NB4 (cell line): Measurements from ENCODE around the gene POP4.
A peak's percentile ranks its signal among the peaks of the same experiment; 100 is the strongest.

Experiments used
- DNase-seq: peaks from one replicate; pipeline ENCODE4 v3.0.0; 2010; ENCODE audit warnings: low read depth
- H3K4me3 ChIP-seq: one replicate; pipeline ENCODE4 v1.5.1; 2011; ENCODE audit warnings: mild to moderate bottlenecking, low read depth, low read length, moderate library complexity
- MYC ChIP-seq: IDR thresholded peaks from 2 replicates; pipeline ENCODE4 v1.6.1; 2011; ENCODE audit warnings: low read depth, low read length
- POLR2A ChIP-seq: IDR thresholded peaks from 2 replicates; pipeline ENCODE4 v1.6.1; 2011; ENCODE audit warnings: mild to moderate bottlenecking; ENCODE audit not compliant: insufficient read length; ENCODE audit errors: extremely low read depth
- TF ChIP-seq, protein P1 (sequence below): IDR thresholded peaks from one replicate; pipeline ENCODE4 v1.5.1; 2012; ENCODE audit warnings: low read depth, low read length
- TF ChIP-seq, protein P2 (sequence below): IDR thresholded peaks from 2 replicates; pipeline ENCODE4 v1.6.1; 2011; ENCODE audit warnings: low read depth, low read length

The POP4 gene

DNA sequence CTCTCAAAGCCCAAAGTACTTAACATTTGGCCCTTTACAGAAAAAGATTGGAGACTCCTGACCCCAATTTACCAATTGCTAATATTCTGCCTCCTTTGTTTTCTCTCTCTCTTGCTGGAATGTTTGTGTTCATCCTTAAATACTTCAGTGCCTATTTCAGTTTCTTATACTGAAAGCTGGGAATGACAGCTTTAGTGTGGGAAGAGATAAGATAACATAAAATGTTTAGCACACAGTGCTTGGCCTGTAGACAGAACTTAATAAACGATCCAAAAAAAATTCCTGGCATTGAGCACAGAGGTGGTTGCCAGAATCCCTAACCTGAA lies 56.2 kb downstream of the POP4 start:
- H3K4me3 ChIP-seq: no peak overlapping the region
- no peak for DNase-seq
- TF ChIP-seq, protein P1, sequence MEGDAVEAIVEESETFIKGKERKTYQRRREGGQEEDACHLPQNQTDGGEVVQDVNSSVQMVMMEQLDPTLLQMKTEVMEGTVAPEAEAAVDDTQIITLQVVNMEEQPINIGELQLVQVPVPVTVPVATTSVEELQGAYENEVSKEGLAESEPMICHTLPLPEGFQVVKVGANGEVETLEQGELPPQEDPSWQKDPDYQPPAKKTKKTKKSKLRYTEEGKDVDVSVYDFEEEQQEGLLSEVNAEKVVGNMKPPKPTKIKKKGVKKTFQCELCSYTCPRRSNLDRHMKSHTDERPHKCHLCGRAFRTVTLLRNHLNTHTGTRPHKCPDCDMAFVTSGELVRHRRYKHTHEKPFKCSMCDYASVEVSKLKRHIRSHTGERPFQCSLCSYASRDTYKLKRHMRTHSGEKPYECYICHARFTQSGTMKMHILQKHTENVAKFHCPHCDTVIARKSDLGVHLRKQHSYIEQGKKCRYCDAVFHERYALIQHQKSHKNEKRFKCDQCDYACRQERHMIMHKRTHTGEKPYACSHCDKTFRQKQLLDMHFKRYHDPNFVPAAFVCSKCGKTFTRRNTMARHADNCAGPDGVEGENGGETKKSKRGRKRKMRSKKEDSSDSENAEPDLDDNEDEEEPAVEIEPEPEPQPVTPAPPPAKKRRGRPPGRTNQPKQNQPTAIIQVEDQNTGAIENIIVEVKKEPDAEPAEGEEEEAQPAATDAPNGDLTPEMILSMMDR: no peak
- TF ChIP-seq, protein P2, sequence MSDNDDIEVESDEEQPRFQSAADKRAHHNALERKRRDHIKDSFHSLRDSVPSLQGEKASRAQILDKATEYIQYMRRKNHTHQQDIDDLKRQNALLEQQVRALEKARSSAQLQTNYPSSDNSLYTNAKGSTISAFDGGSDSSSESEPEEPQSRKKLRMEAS: no peak
- TF ChIP-seq POLR2A (no peak), MYC (no peak)

DNA sequence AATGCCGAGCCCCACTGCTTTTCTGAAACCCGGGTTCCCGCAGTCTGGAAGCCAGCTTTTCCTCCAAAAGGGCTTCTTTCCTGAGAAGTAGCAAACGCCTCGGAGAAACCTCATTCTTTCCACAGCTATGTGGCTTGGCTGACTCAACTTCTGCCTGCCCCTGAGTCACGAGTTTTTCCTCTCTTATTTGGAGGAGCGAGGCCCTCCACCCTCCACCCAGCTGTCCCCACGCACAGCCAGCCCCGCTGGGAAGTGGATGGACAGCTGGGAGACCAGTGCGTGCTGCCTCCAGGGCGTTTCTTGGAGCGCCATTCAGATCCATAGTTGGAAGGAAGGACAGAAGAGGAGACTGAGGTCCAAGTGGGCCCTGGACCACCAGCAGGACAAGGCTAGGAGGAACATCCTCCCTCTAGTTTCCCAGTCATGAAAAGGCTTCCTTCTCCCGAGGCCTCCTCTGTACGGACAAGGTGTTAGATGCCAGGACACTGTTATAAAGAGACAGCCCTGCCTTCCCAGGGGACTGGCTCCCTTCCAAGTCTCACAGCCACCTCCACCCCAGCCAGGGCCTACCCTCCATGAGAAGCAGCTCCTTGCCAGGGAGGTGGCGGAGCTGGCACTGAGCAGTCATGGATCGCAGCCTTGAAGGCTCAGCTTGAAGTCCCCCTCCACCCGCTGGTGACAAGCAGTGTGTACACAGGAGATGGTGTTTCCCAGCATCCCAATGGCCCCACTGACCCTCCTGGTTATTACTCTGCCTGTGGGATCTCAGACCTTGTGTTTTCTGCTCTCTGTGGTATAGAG lies 56.7 kb downstream of the POP4 start:
- DNase-seq: no peak
- TF ChIP-seq POLR2A: no peak
- TF ChIP-seq, protein P1: no peak
- TF ChIP-seq MYC: no peak
- TF ChIP-seq, protein P2: no peak
- H3K4me3 ChIP-seq: no peak overlapping the region

DNA sequence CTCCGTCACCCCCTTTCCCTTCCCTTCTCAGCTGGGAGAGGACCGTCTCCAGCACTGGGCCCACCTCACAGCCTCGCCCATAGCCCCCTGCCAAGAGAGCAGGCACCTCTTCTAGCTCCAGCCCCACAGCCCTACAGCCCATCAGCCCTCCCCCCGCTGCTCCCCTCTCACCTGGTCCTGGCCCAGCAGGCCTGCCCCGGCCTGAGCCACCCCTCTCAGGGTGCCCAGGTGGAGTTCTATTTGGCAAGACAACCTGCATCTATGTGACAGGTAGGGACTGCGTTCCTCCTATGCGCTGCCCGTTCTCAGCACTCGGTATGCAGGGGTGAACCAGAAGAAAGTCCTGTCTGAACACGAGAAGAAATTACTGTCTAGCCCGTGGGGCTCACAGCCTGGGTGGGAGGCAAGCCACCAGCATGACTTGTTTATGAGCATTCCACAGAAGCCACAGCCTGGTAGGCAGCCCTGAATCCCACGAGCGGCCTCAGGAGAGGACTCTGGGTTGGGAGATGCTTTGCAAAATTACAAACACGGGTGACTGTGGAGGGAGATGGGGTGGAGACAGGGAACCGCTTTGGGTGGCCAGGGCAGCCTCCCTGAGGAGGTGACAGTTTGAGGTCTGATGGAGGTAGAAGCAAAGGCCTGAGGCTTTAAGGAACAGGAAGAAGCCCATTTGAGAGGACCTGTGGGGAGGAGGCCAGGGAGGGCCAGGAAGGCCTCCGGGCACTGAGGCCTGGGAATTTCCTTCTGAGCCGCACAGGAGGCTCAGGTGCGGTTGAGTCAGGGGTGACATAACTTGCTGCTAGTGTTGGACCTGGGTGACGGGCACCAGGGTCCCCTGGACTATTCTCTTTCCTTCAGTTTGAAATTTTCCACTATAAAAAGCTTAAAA lies 58.0 kb downstream of the POP4 start:
- TF ChIP-seq POLR2A (no peak), MYC (no peak)
- TF ChIP-seq, protein P2: no peak
- TF ChIP-seq, protein P1: no peak
- DNase-seq: no peak
- H3K4me3 ChIP-seq: peak overlapping the region; percentile 38

DNA sequence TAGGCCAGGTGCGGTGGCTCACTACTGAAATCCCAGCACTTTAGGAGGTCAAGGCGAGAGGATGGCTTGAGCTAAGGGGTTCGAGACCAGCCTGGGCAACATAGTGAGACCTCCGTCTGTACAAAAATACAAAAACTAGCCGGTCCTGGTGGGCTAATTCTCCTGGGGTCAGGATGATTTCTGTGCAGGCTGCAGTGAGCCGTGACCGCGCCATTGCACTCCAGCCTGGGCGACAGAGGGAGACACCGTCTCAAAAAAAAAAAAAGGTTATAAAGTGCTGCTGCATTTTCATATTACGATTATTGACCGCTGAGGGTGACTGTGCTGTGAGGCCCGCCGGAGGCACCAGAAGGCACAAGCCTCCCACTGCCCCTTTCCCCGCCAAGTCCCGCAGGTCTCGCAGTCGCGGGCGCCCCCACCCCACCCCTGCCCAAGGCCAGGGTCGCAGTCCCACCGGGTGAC lies 58.7 kb downstream of the POP4 start:
- no peak for DNase-seq
- H3K4me3 ChIP-seq: peak overlapping the region; percentile 38

DNA sequence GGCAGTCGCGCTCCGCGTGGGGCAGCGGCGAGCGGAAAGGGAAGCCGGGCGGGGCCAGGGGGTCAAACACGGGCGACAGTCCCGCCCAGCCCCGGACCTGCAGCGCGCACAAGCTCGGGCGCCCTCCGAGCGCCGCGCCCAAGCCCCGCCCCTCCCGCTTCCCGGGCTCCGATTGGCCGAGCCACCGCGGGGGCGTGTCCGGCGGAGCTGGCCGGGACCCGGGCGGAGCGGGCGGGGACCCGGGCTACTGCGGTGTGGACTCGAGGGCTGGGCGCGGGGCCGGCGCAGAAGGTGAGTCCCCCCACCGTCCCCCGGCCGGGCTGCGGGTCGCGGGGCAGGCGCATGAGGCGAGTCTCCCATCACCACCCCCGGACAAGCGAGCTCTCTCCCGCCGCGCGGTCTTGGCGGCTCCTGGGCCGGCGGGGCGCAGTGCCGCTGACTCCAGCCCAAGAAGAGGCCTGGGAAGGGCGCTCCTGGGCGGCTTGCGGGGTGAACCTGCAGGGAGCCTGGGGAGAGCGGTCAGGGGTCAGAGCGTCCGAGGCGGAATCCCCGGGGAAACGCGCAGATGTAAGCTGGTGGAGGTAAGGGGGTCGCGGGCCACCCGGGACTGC lies 59.2 kb downstream of the POP4 start, which contains the start of gene PLEKHF1:
Gene PLEKHF1, plus strand, starts transcription at position 247 of the 611 bp plus-strand sequence. CDS start 8,379 bp downstream, outside the sequence.
- peak; percentile 81 for DNase-seq
- TF ChIP-seq POLR2A (peak; percentile 39), MYC (no peak)
- TF ChIP-seq, protein P1: no peak
- TF ChIP-seq, protein P2: no peak

More for the DNA sequence above, 58.7 kb downstream of the POP4 start:
- TF ChIP-seq, protein P1: no peak
- TF ChIP-seq, protein P2: no peak
- no peak for TF ChIP-seq MYC

More for the DNA sequence above, 59.2 kb downstream of the POP4 start, which contains the start of gene PLEKHF1:
- peak within 1 kb of the TSS; percentile 52 for H3K4me3 ChIP-seq
